GM18526 (cell line): ENCODE results near the gene TSKS.

Experiments used
- POLR2A ChIP-seq: IDR thresholded peaks from 3 replicates; pipeline ENCODE4 v1.6.1; 2011; ENCODE audit not compliant: insufficient read length; ENCODE audit errors: extremely low read depth

The TSKS gene

GRCh38 chr19:49761625-49762311 lies 1.3 kb downstream of the TSKS start:
- TF ChIP-seq POLR2A = no peak

DNA sequence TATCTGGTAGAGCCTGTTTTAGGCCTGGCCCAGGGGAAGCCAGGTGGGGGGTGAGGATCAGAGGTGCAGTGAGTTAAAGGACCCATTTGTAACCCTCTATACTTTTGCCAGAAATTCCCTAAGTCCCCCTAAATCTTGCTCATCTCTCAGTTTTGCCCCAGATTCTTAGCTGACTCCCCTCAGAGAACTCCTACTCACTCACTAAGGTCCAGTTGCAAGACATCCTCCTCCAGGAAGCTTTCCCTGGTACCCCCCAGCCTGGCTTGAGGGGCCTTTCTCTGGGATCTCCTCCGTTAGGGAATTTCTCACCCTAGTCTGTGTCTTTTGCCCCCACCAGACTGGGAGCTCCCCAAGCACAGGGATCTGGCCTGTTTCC lies 1.9 kb downstream of the TSKS start:
- TF ChIP-seq POLR2A = no peak

DNA sequence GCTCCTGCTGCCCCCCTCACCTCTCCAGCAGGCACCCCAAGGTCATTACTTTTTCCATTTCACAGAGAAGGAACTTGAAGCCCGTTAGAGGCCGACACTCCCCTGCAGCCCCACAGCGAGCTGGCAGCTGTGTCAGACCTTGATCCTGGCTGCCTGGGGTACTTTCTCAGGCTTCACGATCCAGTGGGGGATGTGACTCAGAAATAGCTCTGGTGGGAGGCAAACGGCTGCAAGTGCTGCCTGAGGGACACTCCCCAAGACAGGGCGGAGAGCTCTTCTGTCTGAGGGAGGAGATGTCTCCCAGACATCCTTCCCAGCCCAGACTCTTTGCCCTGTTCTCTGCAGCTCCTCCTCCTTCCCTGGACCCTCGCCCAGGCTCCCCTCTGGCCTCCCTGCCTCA lies 4.8 kb downstream of the TSKS start:
- TF ChIP-seq POLR2A = no peak

- TF ChIP-seq POLR2A = no peak
Measured at GRCh38 chr19:49755956-49756355, 7.2 kb downstream of the TSKS start.

DNA sequence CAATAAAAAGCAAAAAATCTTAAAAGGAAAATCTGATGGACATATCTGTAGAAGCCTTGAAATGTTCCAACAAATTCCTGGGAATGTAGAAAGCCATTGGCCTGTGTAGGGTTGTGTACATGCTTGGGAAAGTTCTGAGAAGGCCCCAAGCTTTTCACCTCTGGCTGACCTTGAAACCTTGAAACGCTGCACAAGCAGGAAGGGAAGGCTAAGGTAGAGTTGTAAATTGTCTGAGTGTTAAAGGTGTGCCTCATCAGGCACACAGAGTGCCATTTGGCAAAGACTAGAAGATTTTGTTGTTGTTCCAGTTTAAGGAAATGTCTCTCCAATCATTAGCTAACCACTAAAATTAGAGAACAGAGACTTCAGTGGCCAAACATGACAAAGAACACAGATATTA lies 10.4 kb downstream of the TSKS start:
- no peak for TF ChIP-seq POLR2A

DNA sequence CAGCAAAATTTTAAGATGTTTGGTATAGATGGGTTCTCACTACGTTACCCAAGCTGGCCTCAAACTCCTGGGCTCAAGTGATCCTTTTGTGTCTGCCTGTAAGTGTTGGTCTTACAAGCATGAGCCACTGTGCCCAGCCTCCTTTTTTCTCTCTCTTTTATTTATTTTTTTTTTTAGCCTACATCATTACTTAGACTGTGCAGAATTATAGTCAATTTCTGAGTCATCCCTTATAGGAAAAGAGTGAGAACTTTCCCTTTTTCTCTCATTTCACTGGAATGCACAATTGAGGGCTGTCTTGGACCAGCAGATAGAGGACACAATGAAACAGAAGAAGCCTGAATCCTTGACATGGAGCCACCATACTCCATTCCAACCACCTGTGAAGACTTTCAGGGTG lies 13.3 kb downstream of the TSKS start:
- TF ChIP-seq POLR2A = no peak

DNA sequence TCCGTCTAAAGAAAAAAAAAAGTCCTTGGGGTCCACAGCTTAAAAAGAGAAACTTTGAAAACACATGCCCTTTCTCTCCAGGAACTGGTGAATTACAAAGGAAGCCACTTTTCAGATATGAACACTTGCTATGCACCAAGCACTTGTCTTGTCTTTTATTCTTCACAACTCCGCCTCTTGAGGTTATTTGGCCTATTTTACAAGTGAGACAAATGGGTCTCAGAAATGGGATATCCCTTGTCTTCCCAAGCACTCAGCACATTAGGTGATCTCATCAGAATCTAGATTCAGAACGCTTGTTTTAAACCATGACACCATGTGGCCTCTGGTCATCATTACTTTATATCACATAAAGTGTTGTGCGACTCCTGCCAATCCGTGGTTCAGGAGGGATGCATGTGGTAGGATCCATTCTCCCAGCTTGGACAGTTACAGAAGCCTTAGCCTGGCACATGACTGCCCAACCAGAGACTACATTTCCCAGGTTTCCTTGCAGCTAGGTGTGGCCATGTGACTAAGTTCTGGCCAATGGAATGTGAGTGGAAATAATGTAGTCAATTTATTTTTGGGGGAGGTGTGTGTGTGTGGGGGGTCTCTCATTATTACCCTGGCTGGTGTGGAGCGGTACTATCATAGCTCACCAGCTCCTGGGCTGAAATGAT lies 13.9 kb downstream of the TSKS start:
- no peak for TF ChIP-seq POLR2A

- no peak for TF ChIP-seq POLR2A
Measured at GRCh38 chr19:49746206-49746958, 16.7 kb downstream of the TSKS start.

- no peak for TF ChIP-seq POLR2A
Measured at GRCh38 chr19:49744946-49745381, 18.1 kb downstream of the TSKS start.

DNA sequence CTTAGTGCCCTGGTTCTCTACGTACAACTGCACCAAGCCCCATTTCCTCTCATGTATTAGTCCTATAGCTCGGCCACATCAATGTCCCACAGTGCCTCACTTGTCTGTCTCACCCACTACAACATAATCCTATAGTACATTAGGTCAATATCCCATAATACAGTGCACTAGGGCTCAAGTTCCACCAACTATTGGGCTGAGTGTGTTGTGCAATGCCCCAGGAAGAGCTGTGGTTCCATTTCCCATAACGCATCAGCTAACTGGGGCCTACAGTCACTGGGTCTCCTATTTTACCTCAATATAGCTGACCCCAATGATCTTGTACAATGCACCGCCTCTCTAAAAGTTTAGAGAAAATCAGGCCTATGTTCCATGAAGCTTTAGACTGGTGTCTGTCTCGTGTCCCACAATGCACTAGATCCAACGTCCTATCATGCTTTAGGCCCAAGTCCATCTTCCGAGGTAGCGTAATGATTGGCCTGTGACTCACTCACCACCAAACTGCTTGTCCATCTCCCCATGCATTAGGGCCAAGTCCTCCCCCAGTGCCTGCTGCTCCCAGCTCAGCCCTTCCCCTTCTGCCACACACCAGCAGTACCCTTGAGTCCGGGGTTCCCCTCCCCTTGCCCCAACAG lies 21.8 kb downstream of the TSKS start:
- TF ChIP-seq POLR2A = no peak

DNA sequence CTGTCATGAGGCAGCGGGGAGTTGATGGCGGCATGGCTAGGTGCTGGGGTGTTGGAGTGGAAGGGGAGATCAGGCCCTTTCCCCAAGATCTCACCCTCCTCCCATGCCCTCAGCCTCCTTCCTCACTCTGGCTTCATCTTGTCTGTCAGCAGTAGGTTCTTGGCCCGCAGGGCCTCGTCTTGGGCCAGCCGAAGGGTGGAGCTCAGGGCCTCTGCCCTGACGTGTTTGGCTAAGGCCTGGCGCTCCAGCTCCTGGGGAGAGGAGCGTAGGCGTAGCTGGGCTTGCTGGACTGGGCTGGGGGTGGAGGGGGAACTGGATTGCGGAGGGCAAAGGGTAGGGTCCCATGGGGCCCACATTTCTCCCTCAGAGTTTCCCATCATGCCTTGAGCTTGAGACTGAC lies 23.2 kb downstream of the TSKS start:
- no peak for TF ChIP-seq POLR2A

- TF ChIP-seq POLR2A = no peak
Measured at GRCh38 chr19:49739098-49739497, 24.0 kb downstream of the TSKS start.

GRCh38 chr19:49738268-49738667 lies 24.8 kb downstream of the TSKS start:
- no peak for TF ChIP-seq POLR2A

- no peak for TF ChIP-seq POLR2A
Measured at GRCh38 chr19:49730166-49730565, 32.9 kb downstream of the TSKS start.

GRCh38 chr19:49727217-49728030 lies 35.7 kb downstream of the TSKS start:
- no peak for TF ChIP-seq POLR2A
